Thoracic aorta (tissue), 2 donors: ENCODE measurements around the gene HSPB9. TPM values are rescaled to one million over a fixed set of nuclear protein-coding genes. Genes with fewer than 3 reads are reported as not detected.

Source experiments
- ATAC-seq: fragments of 150-250 bp; one replicate; pipeline ENCODE4 v1.8.0; 2017; ENCODE audit warnings: low read depth; ENCODE audit not compliant: insufficient number of reproducible peaks, low FRiP score
- DNase-seq: peaks from one replicate; pipeline ENCODE4 v3.0.0-alpha.2; 2020; ENCODE audit warnings: low spot score
- H3K27ac ChIP-seq, 2 donors: fragments of 200-600 bp; sonication (generic); 1 replicate in 1 of 2; 2 replicates in 1 of 2; pipeline ENCODE4 v1.5.1; 2016; ENCODE audit warnings: mild to moderate bottlenecking in 2 of 2, moderate library complexity in 2 of 2
- H3K27me3 ChIP-seq: fragments of 200-600 bp; sonication (generic); replicated peaks from 2 replicates; pipeline ENCODE4 v1.6.0; 2016; ENCODE audit warnings: mild to moderate bottlenecking; ENCODE audit not compliant: insufficient read depth
- H3K36me3 ChIP-seq: fragments of 200-600 bp; sonication (generic); one replicate; pipeline ENCODE4 v1.5.1; 2016
- H3K4me1 ChIP-seq, 2 donors: fragments of 200-600 bp; sonication (generic); 1 replicate in 1 of 2; 2 replicates in 1 of 2; pipeline versions ENCODE4 v1.5.1 to v1.6.0; 2016; ENCODE audit warnings: low read depth in 2 of 2, mild to moderate bottlenecking in 1 of 2; ENCODE audit not compliant: control insufficient read depth in 1 of 2
- H3K4me3 ChIP-seq: fragments of 200-600 bp; sonication (generic); 2 replicates; pipeline ENCODE4 v1.5.1; 2016; ENCODE audit warnings: mild to moderate bottlenecking
- H3K9me3 ChIP-seq: fragments of 200-600 bp; sonication (generic); 2 replicates; pipeline ENCODE4 v1.5.1; 2016
- total RNA-seq, 2 donors: library from RNA; depleted of rRNA; stranded (reverse); fragments of >200 nt; gene quantifications; one replicate each; pipeline versions ENCODE4 v1.1.0 to v1.2.3, GENCODE V29; 2016
- TF ChIP-seq, protein P1 (sequence below): fragments of 200-600 bp; sonication (generic); IDR thresholded peaks from one replicate; pipeline ENCODE4 v1.5.1; 2019; ENCODE audit warnings: antibody characterized with exemption

Gene HSPB9
- total RNA-seq, 2 donors from 2014 or later, result not detected

DNA sequence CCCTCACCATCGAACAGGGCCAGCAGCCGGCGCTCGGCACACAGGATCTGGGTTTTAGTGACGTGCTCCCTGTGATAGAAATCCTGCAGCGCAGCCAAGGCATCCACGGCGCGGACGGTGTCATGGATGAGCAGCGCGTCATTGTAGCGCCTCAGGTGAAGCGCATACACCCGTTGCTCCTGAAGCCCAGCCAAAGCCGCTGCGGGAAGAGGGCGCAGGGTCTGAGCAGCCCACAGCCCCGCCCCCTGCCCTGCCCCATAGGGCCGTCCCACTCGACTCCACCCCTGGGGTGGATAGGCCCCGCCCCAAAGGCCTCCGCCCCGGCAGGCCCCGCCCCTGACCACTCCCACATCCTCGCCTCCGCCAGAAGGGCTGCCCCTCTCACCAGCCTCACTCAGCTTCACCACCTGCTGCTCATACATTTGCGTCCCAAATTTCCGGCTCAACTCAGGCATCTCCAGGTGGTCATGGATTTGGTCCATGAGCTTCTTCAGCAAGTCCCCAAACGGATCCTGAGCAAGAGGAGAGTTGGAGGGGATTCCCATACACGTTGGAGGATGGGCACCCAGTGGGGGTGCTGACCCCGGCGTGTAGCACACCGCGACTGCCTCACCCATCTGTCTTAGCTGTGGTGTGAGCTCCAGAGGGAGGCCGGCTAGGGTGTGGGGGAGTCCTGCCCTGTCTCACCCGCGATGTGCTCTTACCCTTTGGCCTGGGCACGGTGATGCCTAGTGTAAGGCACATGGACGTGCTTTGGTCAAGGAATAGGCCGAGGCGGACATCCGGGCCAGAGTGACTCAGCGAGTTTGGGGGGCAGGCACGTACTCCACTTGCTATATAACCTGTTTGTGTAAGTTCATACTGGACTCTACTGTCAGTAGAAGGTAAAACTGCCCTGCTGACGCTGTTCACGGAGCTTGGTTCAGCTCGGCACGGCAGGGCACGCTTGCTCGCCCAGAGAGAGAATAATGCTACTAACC, 14.7 kb upstream of the HSPB9 start:
- ATAC-seq (no peak), DNase-seq (no peak)
- no peaks in the 10 kb centered on the region for H3K27me3 ChIP-seq
- no peaks in the 10 kb centered on the region for H3K9me3 ChIP-seq
- peaks cover 6% of the 10 kb centered on the region for H3K36me3 ChIP-seq
- no peak overlapping the region for H3K27ac ChIP-seq
- peaks cover 10 to 16% of the 10 kb centered on the region in 2 donors for H3K4me1 ChIP-seq
- H3K4me3 ChIP-seq, result peak overlapping the region; percentile 29
- TF ChIP-seq, protein P1, sequence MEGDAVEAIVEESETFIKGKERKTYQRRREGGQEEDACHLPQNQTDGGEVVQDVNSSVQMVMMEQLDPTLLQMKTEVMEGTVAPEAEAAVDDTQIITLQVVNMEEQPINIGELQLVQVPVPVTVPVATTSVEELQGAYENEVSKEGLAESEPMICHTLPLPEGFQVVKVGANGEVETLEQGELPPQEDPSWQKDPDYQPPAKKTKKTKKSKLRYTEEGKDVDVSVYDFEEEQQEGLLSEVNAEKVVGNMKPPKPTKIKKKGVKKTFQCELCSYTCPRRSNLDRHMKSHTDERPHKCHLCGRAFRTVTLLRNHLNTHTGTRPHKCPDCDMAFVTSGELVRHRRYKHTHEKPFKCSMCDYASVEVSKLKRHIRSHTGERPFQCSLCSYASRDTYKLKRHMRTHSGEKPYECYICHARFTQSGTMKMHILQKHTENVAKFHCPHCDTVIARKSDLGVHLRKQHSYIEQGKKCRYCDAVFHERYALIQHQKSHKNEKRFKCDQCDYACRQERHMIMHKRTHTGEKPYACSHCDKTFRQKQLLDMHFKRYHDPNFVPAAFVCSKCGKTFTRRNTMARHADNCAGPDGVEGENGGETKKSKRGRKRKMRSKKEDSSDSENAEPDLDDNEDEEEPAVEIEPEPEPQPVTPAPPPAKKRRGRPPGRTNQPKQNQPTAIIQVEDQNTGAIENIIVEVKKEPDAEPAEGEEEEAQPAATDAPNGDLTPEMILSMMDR, result no peak

DNA sequence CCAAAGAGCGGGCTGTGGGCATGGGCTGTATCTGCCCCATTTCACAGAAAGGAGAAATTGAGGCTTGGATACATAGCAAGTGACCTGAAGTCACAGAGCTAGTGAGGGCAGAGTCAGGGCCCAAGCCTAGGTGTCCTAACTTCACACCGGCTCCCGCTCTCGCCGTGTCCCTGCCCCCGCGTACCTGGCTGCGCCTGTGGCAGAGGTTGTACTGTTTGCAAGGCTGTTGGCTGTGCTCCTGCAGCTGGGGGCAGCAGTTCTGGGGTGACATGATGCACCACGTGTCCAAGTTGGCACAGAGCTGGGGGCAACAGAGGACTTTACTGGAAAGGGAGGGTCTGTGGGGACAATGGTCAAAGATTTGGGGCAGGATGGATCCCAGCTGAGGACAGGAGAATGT, 13.5 kb upstream of the HSPB9 start:
- TF ChIP-seq, protein P1, result no peak
- Histone ChIP-seq H3K36me3 (peaks cover 6% of the 10 kb centered on the region), H3K9me3 (no peaks in the 10 kb centered on the region), H3K27me3 (no peaks in the 10 kb centered on the region), H3K4me1 (peaks cover 14 to 20% of the 10 kb centered on the region in 2 donors), H3K27ac (no peak overlapping the region), H3K4me3 (no peak overlapping the region)
- no peak for ATAC-seq
- DNase-seq, result no peak

DNA sequence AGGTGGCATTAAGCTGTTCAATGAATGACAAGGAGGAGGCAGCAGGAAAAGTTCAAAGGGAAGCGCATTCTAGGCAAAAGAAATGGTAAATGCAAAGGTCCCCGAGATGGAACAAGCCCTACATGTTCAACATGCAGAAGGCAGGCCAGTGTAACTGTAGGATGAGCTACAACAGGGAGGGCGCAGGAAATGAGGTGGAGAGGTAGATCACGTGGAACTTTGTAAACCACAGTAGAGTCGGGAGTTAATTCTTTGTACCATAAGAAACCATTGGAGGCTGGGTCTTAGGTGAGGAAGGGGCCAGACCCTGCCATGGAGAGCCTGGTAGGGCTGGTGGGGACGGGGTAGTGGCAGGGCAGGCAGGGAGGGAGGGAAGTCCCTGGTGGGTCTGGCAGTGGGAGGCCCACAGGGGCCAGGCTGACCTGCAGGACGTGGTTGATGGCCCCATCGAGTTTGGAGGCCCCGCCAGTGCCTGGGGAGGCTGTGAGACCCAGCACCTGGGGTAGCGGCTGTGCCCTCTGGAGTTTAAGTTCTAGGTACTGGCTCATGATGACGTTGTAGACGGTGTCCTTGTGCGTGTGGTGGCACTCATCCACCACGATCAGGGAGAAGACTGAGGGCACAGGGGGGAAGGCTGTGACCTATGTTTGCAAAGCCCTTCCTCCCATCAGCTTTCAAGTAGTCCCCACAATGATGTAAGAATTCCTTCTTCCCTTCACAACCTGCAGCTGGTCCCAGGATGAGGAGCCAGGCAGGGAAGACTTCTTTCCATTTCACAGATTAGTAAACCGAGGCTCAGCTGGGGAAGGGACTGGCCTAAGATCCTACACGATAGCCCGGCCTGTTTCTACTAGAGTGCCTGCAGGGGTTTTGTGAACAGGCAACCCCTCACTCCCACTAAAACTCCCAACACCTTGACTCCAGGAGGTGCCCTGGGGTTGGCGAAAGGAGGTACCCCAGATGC, 12.0 kb upstream of the HSPB9 start:
- no peak for ATAC-seq
- Histone ChIP-seq H3K36me3 (peaks cover 6% of the 10 kb centered on the region), H3K27ac (peak overlapping the region in 1 of 2 donors; percentile 90), H3K4me3 (no peak overlapping the region), H3K4me1 (peaks cover 14 to 20% of the 10 kb centered on the region in 2 donors), H3K27me3 (no peaks in the 10 kb centered on the region), H3K9me3 (no peaks in the 10 kb centered on the region)
- no peak for DNase-seq
- TF ChIP-seq, protein P1, result no peak

DNA sequence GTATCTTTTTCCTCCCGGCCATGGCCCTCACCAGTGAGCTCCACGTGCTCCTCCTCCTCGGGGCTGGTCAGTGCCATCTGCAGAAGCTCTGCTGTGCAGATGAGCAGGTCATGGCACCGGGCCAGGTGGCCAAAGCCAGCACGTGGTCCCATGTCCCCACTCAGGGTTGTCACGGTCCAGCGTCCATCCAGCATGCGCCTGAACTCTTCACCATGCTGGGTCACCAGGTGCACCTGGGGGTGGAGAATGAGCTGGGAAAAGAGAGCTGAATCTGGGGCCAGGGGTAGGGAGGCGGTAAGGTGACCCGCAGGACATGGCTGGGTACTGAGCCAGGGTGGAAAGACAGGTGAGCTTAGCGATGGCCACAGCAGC, 11.4 kb upstream of the HSPB9 start:
- peak overlapping the region; percentile 84 to 90 for H3K27ac ChIP-seq
- peak overlapping the region; percentile 80 for H3K4me3 ChIP-seq

More for the DNA sequence above, 11.4 kb upstream of the HSPB9 start:
- H3K27me3 ChIP-seq, result no peaks in the 10 kb centered on the region
- no peak for ATAC-seq
- peaks cover 6% of the 10 kb centered on the region for H3K36me3 ChIP-seq
- H3K9me3 ChIP-seq, result no peaks in the 10 kb centered on the region
- TF ChIP-seq, protein P1, result no peak
- H3K4me1 ChIP-seq, result peaks cover 14 to 20% of the 10 kb centered on the region in 2 donors
- DNase-seq, result no peak
